SK-N-SH (cell line): ENCODE measurements around the gene RNF215. TPM values are rescaled to one million over a fixed set of nuclear protein-coding genes. Genes with fewer than 3 reads are reported as not detected.

Experiments used
- CTCF ChIA-PET: fragments of 300-600, 350-600 bp; formaldehyde crosslinking; extraction: SDS; loops from one replicate; lab custom pipeline; 2021; lab: Yijun Ruan, JAX
- POLR2A ChIA-PET: fragments of 350-600 bp; sonication (Branson Sonifier 250); formaldehyde crosslinking; extraction: SDS; loops from one replicate; lab custom pipeline; 2020; ENCODE audit warnings: antibody characterized with exemption, inconsistent platforms; lab: Yijun Ruan, JAX
- DNase-seq: peaks from one replicate; pipeline ENCODE4 v3.0.0; 2012
- H2AFZ ChIP-seq: fragments of 200-600 bp; sonication (generic); 2 replicates; pipeline ENCODE4 v1.8.1; 2016; ENCODE audit warnings: antibody characterized with exemption, mild to moderate bottlenecking, low read depth
- H3F3A ChIP-seq: fragments of 200-600 bp; sonication (generic); replicated peaks from 2 replicates; pipeline ENCODE3; 2016; ENCODE audit warnings: antibody characterized with exemption, mild to moderate bottlenecking; ENCODE audit not compliant: insufficient read depth
- H3K27ac ChIP-seq, 2 experiments: fragments of 200-500 bp in 1 of 2; fragments of 200-600 bp in 1 of 2; sonication (Bioruptor generic) in 1 of 2; sonication (generic), shearing (Covaris generic) in 1 of 2; 2 replicates each; pipeline versions ENCODE4 v1.5.1 to v1.6.1; 2014 to 2016; ENCODE audit warnings: low read depth in 2 of 2, inconsistent platforms in 1 of 2, low read length in 1 of 2, mild to moderate bottlenecking in 1 of 2, mixed read lengths in 1 of 2
- H3K27me3 ChIP-seq: fragments of 200-600 bp; sonication (generic), shearing (Covaris generic); 2 replicates; pipeline ENCODE4 v1.6.1; 2016; ENCODE audit warnings: mixed run types; ENCODE audit not compliant: insufficient read depth
- H3K36me3 ChIP-seq, 2 experiments: fragments of 200-500 bp in 1 of 2; fragments of 200-600 bp in 1 of 2; sonication (Bioruptor generic) in 1 of 2; sonication (generic) in 1 of 2; replicated peaks in 1 of 2; 2 replicates each; pipeline versions ENCODE3 to v1.5.1; 2014 to 2016; ENCODE audit warnings: low read length in 1 of 2, mild to moderate bottlenecking in 1 of 2; ENCODE audit not compliant: insufficient read depth in 2 of 2, control insufficient read depth in 1 of 2
- H3K4me1 ChIP-seq, 2 experiments: fragments of 200-500 bp in 1 of 2; fragments of 200-600 bp in 1 of 2; sonication (Bioruptor generic) in 1 of 2; sonication (generic), shearing (Covaris generic) in 1 of 2; 2 replicates each; pipeline versions ENCODE4 v1.5.1 to v1.6.1; 2014 to 2016; ENCODE audit warnings: low read depth in 1 of 2, low read length in 1 of 2, mixed run types in 1 of 2; ENCODE audit not compliant: insufficient read depth in 2 of 2, control insufficient read depth in 1 of 2
- H3K4me2 ChIP-seq: fragments of 200-600 bp; sonication (generic), shearing (Covaris generic); 2 replicates; pipeline ENCODE4 v1.6.1; 2017; ENCODE audit warnings: mixed run types
- H3K4me3 ChIP-seq, 2 experiments: fragments of 200-500 bp in 1 of 2; fragments of 200-600 bp in 1 of 2; sonication (Bioruptor generic) in 1 of 2; sonication (generic), shearing (Covaris generic) in 1 of 2; 2 replicates each; pipeline versions ENCODE4 v1.5.1 to v1.8.1; 2014 to 2016; ENCODE audit warnings: low read depth in 2 of 2, inconsistent platforms in 1 of 2, low read length in 1 of 2, mild to moderate bottlenecking in 1 of 2, mixed read lengths in 1 of 2, moderate library complexity in 1 of 2
- H3K79me2 ChIP-seq: fragments of 200-600 bp; sonication (generic); 2 replicates; pipeline ENCODE4 v1.8.1; 2017; ENCODE audit warnings: mild to moderate bottlenecking; ENCODE audit not compliant: insufficient read depth
- H3K9ac ChIP-seq: fragments of 200-600 bp; sonication (generic); 2 replicates; pipeline ENCODE4 v1.6.1; 2017; ENCODE audit warnings: mixed run types
- H3K9me2 ChIP-seq: fragments of 200-600 bp; sonication (generic); 2 replicates; pipeline ENCODE4 v1.6.1; 2017; ENCODE audit warnings: mixed run types
- H3K9me3 ChIP-seq: fragments of 200-600 bp; sonication (generic); 2 replicates; pipeline ENCODE4 v1.6.1; 2017; ENCODE audit warnings: mixed run types, mild to moderate bottlenecking, moderate library complexity
- H4K20me1 ChIP-seq: fragments of 200-600 bp; sonication (generic); 2 replicates; pipeline ENCODE4 v1.6.1; 2017; ENCODE audit warnings: mild to moderate bottlenecking, mixed run types; ENCODE audit not compliant: insufficient read depth
- EP300 ChIP-seq, 2 experiments: IDR thresholded peaks; 2 replicates each; pipeline versions ENCODE4 v1.4.0 to v1.6.1; 2012; ENCODE audit warnings: borderline replicate concordance in 1 of 2, low read depth in 1 of 2, low read length in 1 of 2
- EZH2phosphoT487 ChIP-seq: fragments of 200-600 bp; sonication (generic); IDR thresholded peaks from 2 replicates; pipeline ENCODE4 v1.6.1; 2017; ENCODE audit warnings: low read depth, mixed run types, mild to moderate bottlenecking, antibody characterized with exemption, moderate library complexity, borderline replicate concordance
- FOSL2 ChIP-seq: IDR thresholded peaks from 2 replicates; pipeline ENCODE4 v1.4.0; 2012; ENCODE audit warnings: low read depth, mild to moderate bottlenecking, moderate library complexity, borderline replicate concordance
- FOXM1 ChIP-seq: IDR thresholded peaks from 2 replicates; pipeline ENCODE4 v1.4.0; 2012; ENCODE audit warnings: low read depth, mild to moderate bottlenecking
- RAD21 ChIP-seq: IDR thresholded peaks from 2 replicates; pipeline ENCODE4 v1.6.1; 2012; ENCODE audit warnings: mild to moderate bottlenecking, low read length
- RCOR1 ChIP-seq: fragments of 150-350 bp; IDR thresholded peaks from 2 replicates; pipeline ENCODE4 v1.6.1; 2017; ENCODE audit warnings: antibody characterized with exemption, low read length
- RFX5 ChIP-seq: IDR thresholded peaks from 2 replicates; pipeline ENCODE4 v1.6.1; 2012; ENCODE audit warnings: mild to moderate bottlenecking, improper control_type of control experiment, low read length
- RXRA ChIP-seq: IDR thresholded peaks from 2 replicates; pipeline ENCODE4 v1.4.0; 2012; ENCODE audit warnings: low read depth, mild to moderate bottlenecking, borderline replicate concordance
- SIN3A ChIP-seq: IDR thresholded peaks from 2 replicates; pipeline ENCODE4 v1.6.1; 2012; ENCODE audit warnings: low read depth, mild to moderate bottlenecking, low read length, moderate library complexity, borderline replicate concordance
- WGBS: methylation state at CpG from one replicate; pipeline ENCODE4 v1.1.6; 2017; ENCODE audit warnings: low lambda C conversion rate; 5-methylcytosine and 5-hydroxymethylcytosine counted together
- polyA plus RNA-seq, 3 experiments: library from polyadenylated mRNA; depleted of rRNA; stranded (reverse); fragments of >200 nt; gene quantifications; 2 replicates each; pipeline ENCODE4 v1.2.3, GENCODE V29; 2012
- TF ChIP-seq, protein P1 (sequence below): IDR thresholded peaks from 2 replicates; pipeline ENCODE4 v1.4.0; 2012; ENCODE audit warnings: low read depth, borderline replicate concordance
- TF ChIP-seq, protein P2 (sequence below): IDR thresholded peaks from 2 replicates; pipeline ENCODE4; 2012
- TF ChIP-seq, protein P3 (sequence below): IDR thresholded peaks from 2 replicates; pipeline ENCODE4 v1.4.0; 2012; ENCODE audit warnings: low read depth

RNF215 gene
- polyA plus RNA-seq, 1 of the 3 experiments (the other 2 are of a cell fraction): 28.6 TPM

DNA sequence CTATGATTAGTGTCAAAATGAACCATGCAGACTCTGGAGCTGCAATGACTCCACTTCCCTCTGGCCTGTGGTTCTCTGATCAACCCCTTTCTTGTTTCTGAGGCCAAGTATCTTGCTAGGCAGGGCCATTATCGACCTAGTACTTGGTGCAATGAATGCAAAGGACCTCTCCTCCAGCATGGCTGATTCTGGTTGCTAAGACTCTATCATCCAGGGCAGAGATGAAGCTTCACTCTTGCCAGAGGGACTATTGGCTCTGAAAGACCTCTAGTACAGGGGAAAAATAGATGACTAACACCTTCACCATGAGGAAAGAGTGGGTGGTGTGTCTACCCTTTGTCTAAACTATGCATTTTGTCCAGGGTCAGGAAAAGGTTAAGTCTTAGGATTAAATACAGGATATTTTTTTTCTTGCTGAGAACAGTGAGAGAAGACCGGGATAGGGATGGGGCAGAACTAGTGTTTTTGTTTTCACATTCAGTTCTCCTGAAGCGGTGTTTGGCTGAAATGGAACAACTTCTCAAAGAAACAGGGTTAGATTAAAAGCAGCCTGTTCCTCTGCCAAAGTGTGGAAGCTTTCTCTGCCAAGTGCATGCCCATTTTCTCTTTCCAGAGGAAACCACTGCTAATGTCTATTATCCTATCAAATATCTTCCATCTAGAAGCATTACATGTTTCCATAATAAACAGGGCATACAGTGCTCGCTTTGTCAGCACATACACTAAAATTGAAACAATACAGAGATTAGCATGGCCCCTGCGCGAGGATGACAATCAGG lies 33.3 kb upstream of the RNF215 start:
- DNase-seq: no peak
- Histone ChIP-seq H3K79me2 (peaks cover 4% of the 10 kb centered on the region; the same call in 1 of the 2 replicates), H3F3A (peaks cover 47% of the 10 kb centered on the region), H3K9me2 (no peaks in the 10 kb centered on the region), H3K36me3 (peaks cover 22 to 32% of the 10 kb centered on the region in 2 experiments), H3K9ac (peak overlapping the region; percentile 97), H4K20me1 (no peaks in the 10 kb centered on the region), H3K27ac (peak overlapping the region; percentile 97 to 99), H3K4me3 (no peak overlapping the region), H2AFZ (no peak overlapping the region), H3K9me3 (no peaks in the 10 kb centered on the region), H3K4me1 (peaks cover 37 to 42% of the 10 kb centered on the region in 2 experiments), H3K4me2 (peak overlapping the region; percentile 97), H3K27me3 (no peaks in the 10 kb centered on the region)
- no peak for TF ChIP-seq RXRA
- TF ChIP-seq SIN3A: no peak
- TF ChIP-seq, protein P1, sequence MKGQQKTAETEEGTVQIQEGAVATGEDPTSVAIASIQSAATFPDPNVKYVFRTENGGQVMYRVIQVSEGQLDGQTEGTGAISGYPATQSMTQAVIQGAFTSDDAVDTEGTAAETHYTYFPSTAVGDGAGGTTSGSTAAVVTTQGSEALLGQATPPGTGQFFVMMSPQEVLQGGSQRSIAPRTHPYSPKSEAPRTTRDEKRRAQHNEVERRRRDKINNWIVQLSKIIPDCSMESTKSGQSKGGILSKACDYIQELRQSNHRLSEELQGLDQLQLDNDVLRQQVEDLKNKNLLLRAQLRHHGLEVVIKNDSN: no peak
- no peak for TF ChIP-seq EP300 (IDR thresholded peaks at IDR 0.05; ENCODE audit: borderline replicate concordance in 1 of 2, low read depth in 1 of 2, low read length in 1 of 2)
- peak; percentile 69; the same call in 1 of the 2 replicates for TF ChIP-seq RFX5
- TF ChIP-seq FOSL2: no peak; the same call in 1 of the 2 replicates
- TF ChIP-seq FOXM1: no peak
- TF ChIP-seq EZH2phosphoT487: no peak
- TF ChIP-seq, protein P2, sequence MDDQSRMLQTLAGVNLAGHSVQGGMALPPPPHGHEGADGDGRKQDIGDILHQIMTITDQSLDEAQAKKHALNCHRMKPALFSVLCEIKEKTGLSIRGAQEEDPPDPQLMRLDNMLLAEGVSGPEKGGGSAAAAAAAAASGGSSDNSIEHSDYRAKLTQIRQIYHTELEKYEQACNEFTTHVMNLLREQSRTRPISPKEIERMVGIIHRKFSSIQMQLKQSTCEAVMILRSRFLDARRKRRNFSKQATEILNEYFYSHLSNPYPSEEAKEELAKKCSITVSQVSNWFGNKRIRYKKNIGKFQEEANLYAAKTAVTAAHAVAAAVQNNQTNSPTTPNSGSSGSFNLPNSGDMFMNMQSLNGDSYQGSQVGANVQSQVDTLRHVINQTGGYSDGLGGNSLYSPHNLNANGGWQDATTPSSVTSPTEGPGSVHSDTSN: peak; percentile 23; the same call in 1 of the 2 replicates
- no peak for TF ChIP-seq RAD21
- no peak for TF ChIP-seq RCOR1
- ChIA-PET CTCF (interaction anchor here (2.1 kb wide), 1 partner anchor 133 kb away, joined by 5 read pairs; no protein-coding TSS in a partner anchor), POLR2A (interaction anchor here (0.5 kb wide), 1 partner anchor 213 kb away, joined by 3 read pairs; no protein-coding TSS in a partner anchor)
- WGBS: 29% methylated on average over 5 of the region's 6 CpGs

DNA sequence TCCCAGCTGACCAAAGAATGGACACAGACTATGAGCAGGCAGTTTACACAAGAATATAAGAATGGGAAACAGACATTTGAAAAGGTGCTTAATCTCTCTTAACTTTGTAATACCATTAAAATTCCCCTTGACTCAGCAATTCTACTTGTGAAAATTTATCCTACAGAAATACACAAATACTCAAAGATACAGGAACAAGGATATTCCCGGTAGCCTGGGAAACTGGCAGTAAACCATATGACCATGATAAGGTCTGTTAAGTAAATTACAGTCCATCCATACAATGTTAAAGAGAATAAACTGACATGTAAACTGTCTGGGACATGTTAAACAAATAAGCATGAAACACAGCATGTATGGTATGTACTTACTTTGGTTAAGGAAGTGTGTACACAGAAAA lies 29.6 kb upstream of the RNF215 start:
- no peaks in the 10 kb centered on the region for H3K27me3 ChIP-seq
- no peak overlapping the region for H2AFZ ChIP-seq
- H3K9me2 ChIP-seq: no peaks in the 10 kb centered on the region
- no peaks in the 10 kb centered on the region for H3K9me3 ChIP-seq
- POLR2A ChIA-PET: no interaction called here
- H3K4me3 ChIP-seq: no peak overlapping the region
- H3K27ac ChIP-seq: no peak overlapping the region
- H4K20me1 ChIP-seq: no peaks in the 10 kb centered on the region
- H3K4me1 ChIP-seq: peaks cover 13 to 22% of the 10 kb centered on the region in 2 experiments
- H3K9ac ChIP-seq: no peak overlapping the region
- peaks cover 26% of the 10 kb centered on the region for H3F3A ChIP-seq
- CTCF ChIA-PET: no interaction called here
- peaks cover 4% of the 10 kb centered on the region; the same call in 1 of the 2 replicates for H3K79me2 ChIP-seq
- no peak for TF ChIP-seq RAD21
- TF ChIP-seq, protein P3, sequence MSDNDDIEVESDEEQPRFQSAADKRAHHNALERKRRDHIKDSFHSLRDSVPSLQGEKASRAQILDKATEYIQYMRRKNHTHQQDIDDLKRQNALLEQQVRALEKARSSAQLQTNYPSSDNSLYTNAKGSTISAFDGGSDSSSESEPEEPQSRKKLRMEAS: no peak
- DNase-seq: no peak
- H3K4me2 ChIP-seq: no peak overlapping the region
- H3K36me3 ChIP-seq: peaks cover 30 to 37% of the 10 kb centered on the region in 2 experiments
- WGBS: 73% methylated on average over 1 of the region's 1 CpG
